PC-9 (cell line): ENCODE results near the gene C1orf141. TPM values are rescaled to one million over a fixed set of nuclear protein-coding genes. Genes with fewer than 3 reads are reported as not detected.
"Not testable (repeated sequence)": the region's sequence is repeated elsewhere in the genome, so short reads cannot be mapped to it uniquely, and the experiment has no call there.

Experiments
- BruUV-seq: library from RNA; stranded (reverse); fragments of 400-500 nt; replicated peaks from 2 replicates; lab custom pipeline; 2021; lab: Mats Ljungman, UMichigan
- CTCF ChIA-PET: fragments of 300-600 bp; sonication (Branson Sonifier 250); formaldehyde crosslinking; loops from one replicate; lab custom pipeline; 2022; ENCODE audit warnings: antibody characterized with exemption; lab: Charles Lee
- POLR2A ChIA-PET: fragments of 300-600 bp; sonication (Branson Sonifier 250); formaldehyde crosslinking; loops from one replicate; lab custom pipeline; 2022; ENCODE audit warnings: antibody characterized with exemption; ENCODE audit not compliant: unreplicated experiment; lab: Charles Lee
- DNase-seq, 2 experiments: peaks; one replicate each; pipeline versions ENCODE4 v3.0.0 to v3.0.0-alpha.2; 2015 to 2022; ENCODE audit warnings: mixed read lengths in 1 of 2
- H2AFZ ChIP-seq: fragments of 200-600 bp; sonication (generic); 2 replicates; pipeline ENCODE4 v1.8.1; 2017; ENCODE audit warnings: antibody characterized with exemption
- H3F3A ChIP-seq: fragments of 200-600 bp; sonication (generic); 2 replicates; pipeline ENCODE4 v1.8.1; 2017; ENCODE audit warnings: antibody characterized with exemption, mild to moderate bottlenecking, low read depth; ENCODE audit not compliant: insufficient read depth
- H3K27ac ChIP-seq: fragments of 200-600 bp; sonication (generic); 2 replicates; pipeline ENCODE4 v1.6.1; 2016; ENCODE audit warnings: mixed run types
- H3K27me3 ChIP-seq: fragments of 200-600 bp; sonication (generic); 2 replicates; pipeline ENCODE4 v1.6.1; 2016; ENCODE audit warnings: low read depth, mixed run types; ENCODE audit not compliant: insufficient read depth
- H3K36me3 ChIP-seq: fragments of 200-600 bp; sonication (generic); 2 replicates; pipeline ENCODE4 v1.6.1; 2016; ENCODE audit warnings: low read depth, mixed run types
- H3K4me1 ChIP-seq: fragments of 200-600 bp; sonication (generic); replicated peaks from 2 replicates; pipeline ENCODE4 v1.6.1; 2016; ENCODE audit warnings: mixed run types; ENCODE audit not compliant: insufficient read depth
- H3K4me2 ChIP-seq: fragments of 200-600 bp; sonication (generic); 2 replicates; pipeline ENCODE4 v1.6.1; 2017; ENCODE audit warnings: mixed run types
- H3K4me3 ChIP-seq: fragments of 200-600 bp; sonication (generic); 2 replicates; pipeline ENCODE4 v1.6.1; 2016; ENCODE audit warnings: mixed run types
- H3K79me2 ChIP-seq: fragments of 200-600 bp; sonication (generic); 2 replicates; pipeline ENCODE4 v1.6.1; 2017; ENCODE audit warnings: low read depth, mixed run types
- H3K9me2 ChIP-seq: fragments of 200-600 bp; sonication (generic); 2 replicates; pipeline ENCODE4 v1.8.1; 2017; ENCODE audit warnings: mild to moderate bottlenecking; ENCODE audit not compliant: insufficient read depth
- H3K9me3 ChIP-seq: fragments of 200-600 bp; sonication (generic); 2 replicates; pipeline ENCODE4 v1.8.1; 2016; ENCODE audit warnings: low read depth; ENCODE audit not compliant: insufficient read depth
- H4K20me1 ChIP-seq: fragments of 200-600 bp; sonication (generic); 2 replicates; pipeline ENCODE4 v1.8.1; 2017; ENCODE audit not compliant: insufficient read depth
- EZH2 ChIP-seq: fragments of 200-600 bp; sonication (generic); IDR thresholded peaks from 2 replicates; pipeline ENCODE4 v1.8.0; 2017; ENCODE audit warnings: antibody characterized with exemption, low read depth
- intact Hi-C: fragments of 100-400 bp; cut with micrococcal nuclease; formaldehyde crosslinking; loops from one replicate; pipeline ENCODE4 v1.10.0; 2022; ENCODE audit not compliant: unreplicated experiment
- total RNA-seq: library from RNA; stranded (reverse); gene quantifications from 2 replicates; pipeline ENCODE4 v1.2.3, GENCODE V29; 2021
- TF ChIP-seq, protein P1 (sequence below): fragments of 200-600 bp; sonication (generic); conservative IDR thresholded peaks from 2 replicates; pipeline ENCODE4 v1.6.1; 2017; ENCODE audit warnings: mixed run types, antibody characterized with exemption, mild to moderate bottlenecking, moderate library complexity

Gene C1orf141
- total RNA-seq, 1 experiment from 2014 or later, result not detected

GRCh38 chr1:67142931-67143330, 8.2 kb upstream of the C1orf141 start:
- ChIA-PET POLR2A (no interaction called here), CTCF (no interaction called here)
- Histone ChIP-seq H3K4me3 (no peak overlapping the region), H2AFZ (no peak overlapping the region), H4K20me1 (no peaks in the 10 kb centered on the region), H3K9me2 (no peaks in the 10 kb centered on the region), H3K27ac (no peak overlapping the region), H3K79me2 (no peaks in the 10 kb centered on the region), H3K36me3 (no peaks in the 10 kb centered on the region), H3K9me3 (no peaks in the 10 kb centered on the region), H3K27me3 (no peaks in the 10 kb centered on the region), H3K4me1 (no peaks in the 10 kb centered on the region), H3K4me2 (no peak overlapping the region), H3F3A (no peaks in the 10 kb centered on the region)
- no peak for TF ChIP-seq EZH2
- TF ChIP-seq, protein P1, sequence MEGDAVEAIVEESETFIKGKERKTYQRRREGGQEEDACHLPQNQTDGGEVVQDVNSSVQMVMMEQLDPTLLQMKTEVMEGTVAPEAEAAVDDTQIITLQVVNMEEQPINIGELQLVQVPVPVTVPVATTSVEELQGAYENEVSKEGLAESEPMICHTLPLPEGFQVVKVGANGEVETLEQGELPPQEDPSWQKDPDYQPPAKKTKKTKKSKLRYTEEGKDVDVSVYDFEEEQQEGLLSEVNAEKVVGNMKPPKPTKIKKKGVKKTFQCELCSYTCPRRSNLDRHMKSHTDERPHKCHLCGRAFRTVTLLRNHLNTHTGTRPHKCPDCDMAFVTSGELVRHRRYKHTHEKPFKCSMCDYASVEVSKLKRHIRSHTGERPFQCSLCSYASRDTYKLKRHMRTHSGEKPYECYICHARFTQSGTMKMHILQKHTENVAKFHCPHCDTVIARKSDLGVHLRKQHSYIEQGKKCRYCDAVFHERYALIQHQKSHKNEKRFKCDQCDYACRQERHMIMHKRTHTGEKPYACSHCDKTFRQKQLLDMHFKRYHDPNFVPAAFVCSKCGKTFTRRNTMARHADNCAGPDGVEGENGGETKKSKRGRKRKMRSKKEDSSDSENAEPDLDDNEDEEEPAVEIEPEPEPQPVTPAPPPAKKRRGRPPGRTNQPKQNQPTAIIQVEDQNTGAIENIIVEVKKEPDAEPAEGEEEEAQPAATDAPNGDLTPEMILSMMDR, result no peak
- intact Hi-C loops, result no loop called here
- DNase-seq, result no peak
- BruUV-seq, result no TSS peak

DNA sequence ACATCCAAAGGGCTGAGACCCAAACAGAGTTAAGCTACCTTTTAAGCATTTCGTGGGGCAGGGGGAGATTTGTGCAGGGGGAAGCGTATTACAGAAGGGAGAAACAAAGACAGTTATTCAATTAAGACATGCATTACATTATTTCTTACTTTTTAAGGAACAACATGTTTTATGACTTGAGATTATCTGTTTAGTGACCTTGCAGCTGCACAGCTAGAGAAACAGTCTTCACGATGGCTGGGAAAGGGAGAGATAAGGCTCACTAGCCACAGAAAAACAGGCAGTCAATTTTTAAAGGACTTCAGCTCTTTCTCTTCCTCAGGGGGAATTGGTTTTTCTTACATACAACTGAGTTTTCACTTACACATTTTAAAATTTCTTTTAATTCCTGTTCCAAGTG, 7.1 kb upstream of the C1orf141 start:
- H3K27ac ChIP-seq, BruUV-seq, H3K4me2 ChIP-seq, H3K4me1 ChIP-seq, H3K79me2 ChIP-seq, H3F3A ChIP-seq, H3K9me2 ChIP-seq, H2AFZ ChIP-seq, H3K9me3 ChIP-seq, intact Hi-C loops, H3K4me3 ChIP-seq, CTCF ChIA-PET, H4K20me1 ChIP-seq, POLR2A ChIA-PET, H3K36me3 ChIP-seq, DNase-seq, H3K27me3 ChIP-seq: not testable (repeated sequence)

GRCh38 chr1:67140460-67140859, 5.7 kb upstream of the C1orf141 start:
- no peak overlapping the region for H2AFZ ChIP-seq
- H4K20me1 ChIP-seq, result no peaks in the 10 kb centered on the region
- H3K9me2 ChIP-seq, result no peaks in the 10 kb centered on the region
- H3K36me3 ChIP-seq, result no peaks in the 10 kb centered on the region
- no peak for TF ChIP-seq EZH2
- TF ChIP-seq, protein P1, result no peak
- intact Hi-C loops, result no loop called here
- no peaks in the 10 kb centered on the region for H3F3A ChIP-seq
- no peaks in the 10 kb centered on the region for H3K27me3 ChIP-seq
- DNase-seq, result no peak
- H3K27ac ChIP-seq, result no peak overlapping the region
- H3K79me2 ChIP-seq, result no peaks in the 10 kb centered on the region
- H3K4me2 ChIP-seq, result no peak overlapping the region
- no peaks in the 10 kb centered on the region for H3K9me3 ChIP-seq
- ChIA-PET POLR2A (no interaction called here), CTCF (no interaction called here)
- no peak overlapping the region for H3K4me3 ChIP-seq
- no peaks in the 10 kb centered on the region for H3K4me1 ChIP-seq
- BruUV-seq, result no TSS peak

- POLR2A ChIA-PET, result no interaction called here
- no peak for DNase-seq
- H3K4me1 ChIP-seq, result no peaks in the 10 kb centered on the region
- no peaks in the 10 kb centered on the region for H3K9me3 ChIP-seq
- H4K20me1 ChIP-seq, result no peaks in the 10 kb centered on the region
- H3K4me3 ChIP-seq, result no peak overlapping the region
- H3K27ac ChIP-seq, result no peak overlapping the region
- H2AFZ ChIP-seq, result no peak overlapping the region
- H3K9me2 ChIP-seq, result no peaks in the 10 kb centered on the region
- TF ChIP-seq EZH2, result no peak
- TF ChIP-seq, protein P1, result no peak
- H3K27me3 ChIP-seq, result no peaks in the 10 kb centered on the region
- intact Hi-C loops, result no loop called here
- BruUV-seq, result no TSS peak
- no peaks in the 10 kb centered on the region for H3F3A ChIP-seq
- no peak overlapping the region for H3K4me2 ChIP-seq
- H3K36me3 ChIP-seq, result no peaks in the 10 kb centered on the region
- CTCF ChIA-PET, result no interaction called here
- H3K79me2 ChIP-seq, result no peaks in the 10 kb centered on the region
These were observed 4.2 kb upstream of the C1orf141 start for GRCh38 chr1:67138813-67139499.
